Measurements from ENCODE around the gene WDR86.

WDR86 gene

DNA sequence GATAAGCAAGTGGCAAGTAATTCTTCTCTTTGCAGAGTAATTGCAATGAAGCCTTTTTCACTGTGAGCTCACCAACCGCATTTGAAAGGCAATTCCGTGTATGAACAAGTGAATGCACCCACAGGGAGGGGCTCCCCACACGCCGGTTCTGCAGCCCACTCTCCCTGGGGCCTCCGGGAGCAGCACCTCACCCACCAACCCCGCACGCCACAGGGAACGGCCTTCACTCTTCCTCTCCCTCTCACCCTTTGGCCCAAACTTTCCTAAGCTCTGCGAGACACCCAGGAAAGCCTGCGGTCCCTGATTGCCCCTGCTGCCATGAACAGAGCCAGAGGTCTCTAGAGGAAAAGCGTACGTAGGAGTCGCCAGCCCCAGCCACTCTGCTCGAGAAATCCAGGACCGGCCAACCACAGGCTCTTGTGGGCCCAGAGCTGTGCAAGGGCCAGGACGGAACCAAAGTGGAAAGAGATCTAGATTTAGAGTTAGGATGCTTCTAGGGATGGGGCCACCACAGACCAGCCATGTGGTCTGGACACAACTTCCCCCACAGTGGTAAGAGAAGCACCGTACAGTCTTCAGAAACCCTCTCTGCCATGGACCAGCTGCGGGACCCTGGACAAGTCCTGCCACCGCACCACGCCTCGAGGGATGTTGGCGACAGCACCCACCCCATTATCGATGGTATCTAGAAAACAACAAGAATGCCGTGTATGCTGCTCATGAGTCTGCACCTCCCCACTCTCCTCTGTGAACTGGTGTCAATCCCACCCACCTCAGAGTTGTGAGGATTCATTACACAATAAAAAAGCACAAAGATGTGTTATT, 3.6 kb downstream of the WDR86 start:
- DNase-seq = no peak

GRCh38 chr7:151405588-151405987, 4.2 kb downstream of the WDR86 start:
- DNase-seq = no peak

DNA sequence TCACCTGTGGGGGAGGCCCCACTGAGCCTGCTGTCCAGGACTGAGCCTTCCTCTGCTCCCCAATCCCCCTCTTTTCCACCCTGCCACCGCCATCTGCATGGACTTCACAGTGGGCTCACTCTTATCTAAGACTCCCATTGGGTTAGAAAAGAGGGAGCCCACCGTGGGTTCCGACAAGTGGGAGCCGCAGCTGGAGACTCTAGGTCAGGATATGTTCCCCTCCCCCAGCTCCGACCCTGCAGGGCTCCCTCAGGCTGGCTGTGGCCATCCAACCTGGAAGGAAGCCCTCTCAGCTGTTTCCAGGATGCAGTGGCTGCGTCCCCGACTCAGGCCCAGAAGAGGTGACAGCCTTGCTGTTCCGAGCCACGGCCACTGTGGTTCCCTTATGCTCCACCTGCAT, 4.8 kb downstream of the WDR86 start:
- no peak for DNase-seq

DNA sequence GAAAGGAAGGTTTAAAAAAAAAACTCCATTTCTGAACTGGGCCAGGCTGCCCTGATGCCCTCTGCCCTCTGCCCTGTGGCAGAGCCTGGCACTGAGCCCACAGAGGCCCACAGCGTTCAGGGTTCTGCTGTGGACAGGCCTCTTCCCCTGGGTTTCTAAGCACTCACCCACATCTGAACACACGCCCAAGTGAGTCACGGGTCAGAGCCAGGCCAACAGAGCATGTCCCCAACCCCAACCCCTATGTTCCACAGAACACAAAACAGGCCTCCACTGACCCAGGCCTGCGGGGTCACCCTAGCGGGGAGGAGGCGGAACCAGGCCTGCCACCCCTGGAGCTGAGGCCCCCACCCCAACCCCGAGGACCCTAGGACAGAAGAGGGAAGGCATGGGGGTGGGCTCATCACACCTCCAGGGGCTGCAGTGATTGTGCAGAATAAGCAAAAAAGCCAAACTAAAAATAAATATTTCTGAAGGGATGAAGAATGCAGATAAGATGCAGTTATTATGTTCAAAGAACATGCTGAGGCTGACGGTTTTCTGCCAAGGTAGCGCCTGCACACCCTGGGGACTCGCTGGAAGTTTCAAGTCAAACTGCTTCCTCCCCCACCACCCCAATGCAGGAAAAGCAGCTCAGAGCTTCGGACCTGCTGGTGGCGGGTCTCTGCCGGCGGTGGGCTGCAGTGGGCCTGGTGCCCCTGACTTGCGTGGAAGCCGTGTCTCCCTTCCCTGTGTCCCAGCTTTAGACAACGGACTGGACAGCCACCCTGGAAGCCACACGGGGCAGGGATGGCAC, 5.4 kb downstream of the WDR86 start:
- DNase-seq = no peak

- no peak for DNase-seq
Observed at GRCh38 chr7:151403764-151404163, 6.1 kb downstream of the WDR86 start.

DNA sequence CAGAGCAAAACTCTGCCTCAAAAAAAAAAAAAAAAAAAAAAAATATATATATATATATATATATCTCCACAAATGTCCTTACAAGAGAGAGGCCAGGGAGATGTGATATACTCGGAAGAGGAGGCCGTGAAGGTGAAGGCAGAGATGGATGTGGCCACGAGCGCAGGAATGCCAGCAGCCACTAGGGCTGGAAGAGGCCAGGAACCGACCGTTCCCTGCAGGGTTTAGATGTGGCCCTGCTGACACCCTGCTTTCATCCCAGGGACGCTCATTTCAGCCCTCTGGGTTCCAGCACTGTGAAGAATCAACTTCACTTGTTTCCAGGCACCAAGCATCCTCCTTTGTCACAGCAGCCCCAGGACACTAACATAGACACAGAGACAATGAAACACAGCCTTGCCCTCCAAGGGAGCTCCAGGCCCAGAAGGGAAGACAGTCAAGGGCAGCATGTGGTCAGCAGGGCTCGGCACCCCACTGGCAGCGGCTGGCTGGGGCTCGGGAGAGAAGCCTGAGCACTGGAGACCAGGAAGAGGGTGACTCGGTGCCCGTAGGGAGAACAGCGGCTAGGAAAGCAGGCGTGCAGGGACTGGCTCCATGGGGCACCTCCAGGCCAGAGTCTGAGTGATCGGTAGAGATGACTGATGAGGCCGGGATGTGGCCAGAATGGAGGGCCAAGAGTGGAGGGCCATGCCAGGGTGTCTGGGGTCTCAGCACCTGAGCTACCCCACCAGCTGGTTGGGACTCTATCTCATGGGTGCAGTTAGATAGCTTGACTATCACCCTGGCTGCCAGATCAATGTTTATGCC, 7.6 kb downstream of the WDR86 start:
- no peak for DNase-seq

GRCh38 chr7:151400626-151401315, 9.1 kb downstream of the WDR86 start:
- DNase-seq = no peak

DNA sequence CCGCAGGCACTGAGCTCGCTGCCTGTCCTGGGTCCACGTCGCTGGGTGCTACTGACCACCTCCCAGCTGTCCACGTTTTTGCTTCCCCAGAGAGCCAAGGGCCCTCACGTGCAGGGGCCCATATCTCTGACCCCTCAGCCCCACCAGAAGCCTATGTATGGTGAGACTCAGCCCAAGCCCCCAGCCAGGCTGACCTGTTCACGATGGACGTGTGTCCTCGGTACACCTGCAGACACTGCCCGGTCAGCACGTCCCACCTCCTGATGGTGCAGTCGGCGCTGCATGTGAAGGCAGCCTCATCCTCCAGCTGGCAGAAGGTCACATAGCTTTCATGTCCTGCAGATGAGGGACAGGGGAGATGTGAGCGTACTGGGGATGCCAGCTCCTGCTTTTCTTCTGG, 9.9 kb downstream of the WDR86 start:
- no peak for DNase-seq

- DNase-seq = no peak
Observed at GRCh38 chr7:151399305-151399601, 10.6 kb downstream of the WDR86 start.

DNA sequence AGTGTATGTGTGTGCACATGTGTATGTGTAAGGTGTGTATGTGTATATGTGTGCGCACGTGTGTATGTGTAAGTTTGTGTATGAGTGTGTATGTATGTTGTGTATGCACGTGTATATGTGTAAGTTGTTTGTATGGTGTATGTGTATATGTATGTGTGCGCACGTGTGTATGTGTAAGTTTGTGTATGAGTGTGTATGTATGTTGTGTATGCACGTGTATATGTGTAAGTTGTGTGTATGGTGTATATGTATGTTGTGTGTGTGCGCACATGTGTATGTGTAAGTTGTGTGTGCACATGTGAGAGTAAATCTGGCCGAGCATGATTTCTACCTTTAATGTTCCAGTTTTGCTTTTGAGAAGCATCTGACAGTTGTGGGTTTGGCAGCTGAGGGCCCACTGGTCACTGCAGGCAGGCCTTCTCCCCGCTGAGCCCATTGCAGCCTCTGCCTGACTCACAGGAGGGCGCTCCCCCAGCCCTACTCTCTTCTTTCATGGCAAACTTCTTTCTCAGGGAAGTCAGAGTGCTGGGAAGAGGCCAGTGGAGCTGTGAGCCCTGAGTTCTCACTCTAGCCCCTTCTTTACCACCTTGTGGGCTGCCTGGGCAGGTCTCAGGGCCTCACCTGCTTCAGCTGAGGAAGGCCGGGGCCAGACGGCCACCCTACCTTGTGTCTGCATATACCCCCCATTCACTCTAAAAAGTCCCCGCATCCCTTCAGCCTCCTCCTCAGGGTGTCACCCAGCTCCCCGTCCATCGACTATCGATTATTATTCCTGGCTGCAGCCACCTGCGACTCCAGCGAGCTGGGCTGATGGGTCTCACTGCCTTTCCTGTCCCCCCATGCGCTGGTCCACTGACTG, 11.2 kb downstream of the WDR86 start:
- no peak for DNase-seq

DNA sequence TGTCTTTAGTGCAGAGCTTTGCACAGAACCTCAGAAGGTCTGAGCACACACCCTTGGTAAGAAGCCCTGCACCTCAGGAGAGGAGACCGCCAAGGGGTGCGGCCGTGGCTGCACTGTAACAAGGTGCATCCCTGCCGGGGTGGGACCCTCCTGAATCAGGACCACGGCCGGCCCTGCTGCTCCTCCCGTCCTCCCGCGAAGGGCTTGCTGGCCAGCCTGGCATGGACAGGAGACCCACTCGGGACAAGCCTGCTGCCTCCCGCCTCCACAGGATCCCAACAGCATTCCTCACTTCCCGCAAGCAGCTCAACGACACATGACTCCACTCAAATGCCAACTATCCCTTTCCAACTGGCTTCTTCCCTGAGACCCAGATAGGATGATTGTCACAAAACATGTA, 12.8 kb downstream of the WDR86 start:
- no peak for DNase-seq

GRCh38 chr7:151396328-151396970, 13.4 kb downstream of the WDR86 start:
- DNase-seq = no peak

DNA sequence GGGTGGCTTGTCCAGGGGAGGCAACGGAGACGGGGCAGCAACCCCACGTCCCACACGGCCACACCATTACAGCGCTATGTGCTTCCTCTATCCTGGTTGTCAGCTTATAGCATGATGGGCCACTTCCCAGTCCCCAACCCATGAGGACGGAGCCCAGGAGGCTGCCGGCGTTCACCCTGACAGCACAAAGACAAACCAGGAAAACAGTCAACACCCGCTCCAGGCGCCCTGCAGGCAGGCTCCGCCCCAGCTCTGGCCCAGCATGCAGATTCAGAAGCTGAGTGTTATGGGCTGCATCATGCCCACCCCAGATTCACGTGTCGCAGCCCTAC, 14.8 kb downstream of the WDR86 start:
- DNase-seq = no peak

GRCh38 chr7:151394076-151395035, 15.5 kb downstream of the WDR86 start:
- no peak for DNase-seq

GRCh38 chr7:151393031-151393977, 16.5 kb downstream of the WDR86 start:
- no peak for DNase-seq

- DNase-seq = no peak
Observed at GRCh38 chr7:151392426-151392825, 17.4 kb downstream of the WDR86 start.

DNA sequence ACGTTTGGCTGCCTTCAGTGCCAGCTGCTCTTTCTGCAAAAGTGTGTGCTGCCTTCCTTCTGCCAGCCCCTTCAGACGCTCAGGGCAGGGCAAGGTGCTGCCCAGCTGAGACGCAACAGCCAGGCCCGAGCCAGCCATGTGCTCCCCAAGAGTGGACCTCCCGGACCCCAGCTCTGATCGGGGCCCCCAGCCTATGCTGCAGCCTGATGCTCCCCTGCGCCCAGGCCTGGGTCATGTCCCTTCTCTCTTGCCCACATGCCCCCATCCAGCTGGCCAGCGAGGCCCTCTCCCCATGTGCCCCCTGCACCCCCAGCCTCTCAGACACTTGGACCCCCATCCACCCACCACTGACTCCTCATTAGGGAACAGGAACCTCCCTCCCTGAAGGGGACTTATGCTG, 17.8 kb downstream of the WDR86 start:
- no peak for DNase-seq

DNA sequence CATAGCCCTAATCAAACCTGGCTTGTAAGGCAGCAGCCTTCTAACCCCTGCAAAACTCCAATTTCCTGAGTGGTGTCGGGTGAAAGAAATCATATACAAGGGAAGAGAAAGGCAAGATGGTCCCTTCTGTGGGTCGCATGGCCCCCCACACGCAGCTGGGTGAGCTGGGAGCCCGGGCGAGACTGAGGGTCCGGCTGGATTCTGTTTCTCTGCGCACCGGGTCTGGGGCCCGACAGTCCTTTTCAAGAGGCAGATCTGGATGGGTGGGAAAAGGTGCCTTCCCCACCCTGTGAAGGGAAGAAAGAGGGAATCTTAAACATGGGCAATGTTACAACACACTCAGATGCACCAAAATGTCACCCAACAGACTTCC, 18.5 kb downstream of the WDR86 start:
- DNase-seq = no peak
